HEK293 (cell line): Measurements from ENCODE around the gene TNKS1BP1.
"Not testable (repeated sequence)": the region's sequence is repeated elsewhere in the genome, so short reads cannot be mapped to it uniquely, and the experiment has no call there.

Experiments used
- CTCF ChIA-PET: fragments of 350-600 bp; formaldehyde crosslinking; extraction: SDS; loops from one replicate; lab custom pipeline; 2021; ENCODE audit warnings: antibody characterized with exemption; lab: Yijun Ruan, JAX
- POLR2A ChIA-PET: fragments of 300-600 bp; formaldehyde crosslinking; extraction: SDS; loops from one replicate; lab custom pipeline; 2020; ENCODE audit warnings: antibody characterized with exemption, inconsistent platforms; lab: Yijun Ruan, JAX
- H3K27ac ChIP-seq: fragments of 200-500 bp; sonication (Bioruptor generic); 2 replicates; pipeline ENCODE4 v1.5.1; 2014; ENCODE audit warnings: low read depth, low read length, control low read depth, inconsistent platforms; ENCODE audit errors: extremely low read depth
- H3K36me3 ChIP-seq, 2 experiments: fragments of 200-500 bp in 1 of 2; sonication (Bioruptor generic) in 1 of 2; 1 replicate in 1 of 2; 2 replicates in 1 of 2; pipeline ENCODE4 v1.5.1; 2014 to 2017; ENCODE audit warnings: inconsistent platforms in 2 of 2, low read length in 2 of 2; ENCODE audit not compliant: control insufficient read depth in 2 of 2, insufficient read depth in 1 of 2
- H3K4me1 ChIP-seq: fragments of 200-500 bp; sonication (Bioruptor generic); 2 replicates; pipeline ENCODE4 v1.5.1; 2014; ENCODE audit warnings: mild to moderate bottlenecking, low read length, inconsistent platforms; ENCODE audit not compliant: control insufficient read depth, insufficient read depth
- H3K4me3 ChIP-seq: 2 replicates; pipeline ENCODE4 v1.5.1; 2011; ENCODE audit warnings: low read depth, mild to moderate bottlenecking, control low read depth, low read length, moderate library complexity
- H3K9me3 ChIP-seq: fragments of 200-500 bp; sonication (Bioruptor generic); 2 replicates; pipeline ENCODE4 v1.5.1; 2014; ENCODE audit warnings: low read depth, low read length, inconsistent platforms; ENCODE audit not compliant: control insufficient read depth, insufficient read depth
- EGR2 ChIP-seq: fragments of 450-650 bp; formaldehyde crosslinking; IDR thresholded peaks from 2 replicates; pipeline ENCODE4 v1.5.1; 2016; ENCODE audit warnings: low read depth, missing biosample characterization, missing genetic modification characterization
- PBX3 ChIP-seq: sonication (generic); formaldehyde crosslinking; IDR thresholded peaks from 2 replicates; pipeline ENCODE4 v1.8.1; 2022; ENCODE audit warnings: mild to moderate bottlenecking, moderate library complexity, missing genetic modification reagents
- SCRT1 ChIP-seq: fragments of 450-650 bp; formaldehyde crosslinking; IDR thresholded peaks from 2 replicates; pipeline ENCODE4 v1.5.1; 2016; ENCODE audit warnings: missing biosample characterization, missing genetic modification characterization, borderline replicate concordance
- SP3 ChIP-seq: fragments of 450-650 bp; formaldehyde crosslinking; IDR thresholded peaks from 2 replicates; pipeline ENCODE4 v1.5.1; 2016; ENCODE audit warnings: missing biosample characterization, missing genetic modification characterization
- ZFHX2 ChIP-seq: fragments of 450-650 bp; formaldehyde crosslinking; conservative IDR thresholded peaks from 2 replicates; pipeline ENCODE4 v1.5.1; 2016; ENCODE audit warnings: missing biosample characterization, missing genetic modification characterization
- ZNF155 ChIP-seq: fragments of 450-650 bp; formaldehyde crosslinking; IDR thresholded peaks from 2 replicates; pipeline ENCODE4 v1.5.1; 2016; ENCODE audit warnings: missing biosample characterization, missing genetic modification characterization
- ZNF266 ChIP-seq: fragments of 450-650 bp; formaldehyde crosslinking; IDR thresholded peaks from 2 replicates; pipeline ENCODE4 v1.5.1; 2016; ENCODE audit warnings: missing biosample characterization, missing genetic modification characterization, low read depth
- ZNF366 ChIP-seq: fragments of 450-650 bp; formaldehyde crosslinking; conservative IDR thresholded peaks from 2 replicates; pipeline ENCODE4 v1.5.1; 2016; ENCODE audit warnings: missing biosample characterization, missing genetic modification characterization
- ZNF549 ChIP-seq: fragments of 450-650 bp; IDR thresholded peaks from 2 replicates; pipeline ENCODE4 v1.5.1; 2018; ENCODE audit warnings: missing biosample characterization, missing genetic modification characterization, mild to moderate bottlenecking, inconsistent platforms, moderate library complexity
- ZNF623 ChIP-seq: fragments of 450-650 bp; formaldehyde crosslinking; IDR thresholded peaks from 2 replicates; pipeline ENCODE4 v1.5.1; 2016; ENCODE audit warnings: missing biosample characterization, missing genetic modification characterization
- TF ChIP-seq, protein P1 (sequence below): fragments of 450-650 bp; formaldehyde crosslinking; IDR thresholded peaks from 2 replicates; pipeline ENCODE4 v1.5.1; 2016; ENCODE audit warnings: missing biosample characterization, missing genetic modification characterization
- TF ChIP-seq, protein P2 (sequence below): fragments of 450-650 bp; formaldehyde crosslinking; IDR thresholded peaks from 2 replicates; pipeline ENCODE4 v1.5.1; 2017; ENCODE audit warnings: missing biosample characterization, missing genetic modification characterization
- TF ChIP-seq, protein P3 (sequence below): fragments of 450-650 bp; formaldehyde crosslinking; IDR thresholded peaks from 2 replicates; pipeline ENCODE4 v1.5.1; 2016; ENCODE audit warnings: missing biosample characterization, missing genetic modification characterization

TNKS1BP1 gene

GRCh38 chr11:57340039-57340615 lies 15.4 kb upstream of the TNKS1BP1 start (continued):
- TF ChIP-seq, protein P1, sequence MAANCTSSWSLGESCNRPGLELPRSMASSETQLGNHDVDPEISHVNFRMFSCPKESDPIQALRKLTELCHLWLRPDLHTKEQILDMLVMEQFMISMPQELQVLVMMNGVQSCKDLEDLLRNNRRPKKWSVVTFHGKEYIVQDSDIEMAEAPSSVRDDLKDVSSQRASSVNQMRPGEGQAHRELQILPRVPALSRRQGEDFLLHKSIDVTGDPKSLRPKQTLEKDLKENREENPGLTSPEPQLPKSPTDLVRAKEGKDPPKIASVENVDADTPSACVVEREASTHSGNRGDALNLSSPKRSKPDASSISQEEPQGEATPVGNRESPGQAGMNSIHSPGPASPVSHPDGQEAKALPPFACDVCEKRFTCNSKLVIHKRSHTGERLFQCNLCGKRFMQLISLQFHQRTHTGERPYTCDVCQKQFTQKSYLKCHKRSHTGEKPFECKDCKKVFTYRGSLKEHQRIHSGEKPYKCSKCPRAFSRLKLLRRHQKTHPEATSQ (tag by site-specific recombination) = no peak

GRCh38 chr11:57339328-57339727 lies 14.6 kb upstream of the TNKS1BP1 start:
- POLR2A ChIA-PET = interaction anchor here (2.3 kb wide), 1 partner anchor 14 kb away, joined by 12 read pairs; the partner anchor contains the start of gene TNKS1BP1
- no peak overlapping the region for H3K4me3 ChIP-seq
- TF ChIP-seq EGR2 (peak; percentile 66), PBX3 (no peak), ZFHX2 (tag by site-specific recombination) (peak; percentile 58)
- TF ChIP-seq, protein P2, sequence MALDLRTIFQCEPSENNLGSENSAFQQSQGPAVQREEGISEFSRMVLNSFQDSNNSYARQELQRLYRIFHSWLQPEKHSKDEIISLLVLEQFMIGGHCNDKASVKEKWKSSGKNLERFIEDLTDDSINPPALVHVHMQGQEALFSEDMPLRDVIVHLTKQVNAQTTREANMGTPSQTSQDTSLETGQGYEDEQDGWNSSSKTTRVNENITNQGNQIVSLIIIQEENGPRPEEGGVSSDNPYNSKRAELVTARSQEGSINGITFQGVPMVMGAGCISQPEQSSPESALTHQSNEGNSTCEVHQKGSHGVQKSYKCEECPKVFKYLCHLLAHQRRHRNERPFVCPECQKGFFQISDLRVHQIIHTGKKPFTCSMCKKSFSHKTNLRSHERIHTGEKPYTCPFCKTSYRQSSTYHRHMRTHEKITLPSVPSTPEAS (tag by site-specific recombination) = 0 out of 2 replicates have a peak, but pooled peaks have one; percentile 22
- CTCF ChIA-PET = interaction anchor here (0.6 to 1.6 kb wide), 5 partner anchors 9 to 150 kb away, joined by 3 to 8 read pairs (median 4); no protein-coding TSS in a partner anchor
- no peaks in the 10 kb centered on the region for H3K4me1 ChIP-seq
- no peaks in the 10 kb centered on the region for H3K9me3 ChIP-seq
- H3K27ac ChIP-seq = no peak overlapping the region
- H3K36me3 ChIP-seq = peaks cover 0 to 6% of the 10 kb centered on the region in 2 experiments; a peak in 1 of 3 replicates

DNA sequence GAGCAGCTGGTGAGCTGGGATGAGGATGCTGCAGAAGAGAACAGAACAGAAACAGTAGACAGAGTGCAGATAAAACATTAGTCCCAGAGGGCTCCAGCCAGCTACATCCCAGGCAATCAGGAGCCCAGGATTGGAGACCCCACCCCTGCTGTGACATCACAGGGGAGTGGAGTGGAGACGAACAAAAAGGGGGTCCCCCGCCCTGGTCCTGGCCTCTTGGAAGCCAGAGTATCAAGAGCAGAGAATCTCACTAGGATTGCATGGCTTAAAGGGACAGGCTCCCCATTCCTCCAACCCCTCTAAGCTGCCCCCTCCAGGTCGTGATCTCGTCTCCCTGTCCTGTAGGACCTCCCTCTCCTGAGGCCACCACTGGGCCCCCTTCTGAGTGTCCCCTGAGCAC lies 13.4 kb upstream of the TNKS1BP1 start, which contains the start of gene P2RX3:
Gene P2RX3 (plus strand): TSS at position 211 of the 400 bp plus-strand sequence. CDS start 199 bp downstream, outside the sequence.
- POLR2A ChIA-PET = interaction anchor here (2.3 kb wide), 1 partner anchor 13 kb away, joined by 12 read pairs; the partner anchor contains the start of gene TNKS1BP1

DNA sequence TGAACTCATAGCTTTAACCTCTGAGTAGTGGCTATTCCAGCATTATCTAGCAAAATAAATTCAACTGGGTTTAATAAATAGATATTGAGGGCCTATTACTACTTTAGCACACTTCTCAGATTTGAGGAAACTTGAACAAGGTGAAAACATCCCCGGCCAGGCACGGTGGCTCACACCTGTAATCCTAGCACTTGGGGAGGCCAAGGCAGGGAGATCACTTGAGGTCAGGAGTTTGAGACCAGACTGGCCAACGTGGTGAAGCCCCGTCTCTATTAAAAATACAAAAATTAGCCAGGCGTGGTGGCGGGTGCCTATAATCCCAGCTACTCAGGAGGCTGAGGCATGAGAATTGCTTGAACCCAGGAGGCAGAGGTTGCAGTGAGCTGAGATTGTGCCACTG lies 12.1 kb upstream of the TNKS1BP1 start:
- not testable (repeated sequence) for H3K4me3 ChIP-seq
- CTCF ChIA-PET = interaction anchor here (0.7 to 1.3 kb wide), 3 partner anchors 9 to 190 kb away, joined by 3 to 6 read pairs (median 3); no protein-coding TSS in a partner anchor

More for the DNA sequence above, 13.4 kb upstream of the TNKS1BP1 start, which contains the start of gene P2RX3:
- no peaks in the 10 kb centered on the region for H3K9me3 ChIP-seq
- TF ChIP-seq ZNF366 (tag by site-specific recombination) (no peak), ZNF155 (tag by site-specific recombination) (no peak), ZNF266 (tag by site-specific recombination) (no peak), SCRT1 (tag by site-specific recombination) (no peak), SP3 (tag by site-specific recombination) (no peak), ZNF623 (tag by site-specific recombination) (no peak), ZNF549 (tag by site-specific recombination) (no peak)
- TF ChIP-seq, protein P3, sequence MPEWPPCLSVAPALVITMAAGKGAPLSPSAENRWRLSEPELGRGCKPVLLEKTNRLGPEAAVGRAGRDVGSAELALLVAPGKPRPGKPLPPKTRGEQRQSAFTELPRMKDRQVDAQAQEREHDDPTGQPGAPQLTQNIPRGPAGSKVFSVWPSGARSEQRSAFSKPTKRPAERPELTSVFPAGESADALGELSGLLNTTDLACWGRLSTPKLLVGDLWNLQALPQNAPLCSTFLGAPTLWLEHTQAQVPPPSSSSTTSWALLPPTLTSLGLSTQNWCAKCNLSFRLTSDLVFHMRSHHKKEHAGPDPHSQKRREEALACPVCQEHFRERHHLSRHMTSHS (tag by site-specific recombination) = no peak
- H3K36me3 ChIP-seq = peaks cover 0 to 18% of the 10 kb centered on the region in 2 experiments; a peak in 1 of 3 replicates
- no peaks in the 10 kb centered on the region for H3K4me1 ChIP-seq
- no peak within 1 kb of the TSS for H3K4me3 ChIP-seq
- no peak within 1 kb of the TSS for H3K27ac ChIP-seq
- CTCF ChIA-PET = interaction anchor here (0.6 to 1.0 kb wide), 5 partner anchors 12 to 188 kb away, joined by 3 to 7 read pairs (median 5); no protein-coding TSS in a partner anchor

More for the DNA sequence above, 12.1 kb upstream of the TNKS1BP1 start:
- H3K36me3 ChIP-seq = peaks cover 0 to 31% of the 10 kb centered on the region in 2 experiments; a peak in 1 of 3 replicates
- H3K9me3 ChIP-seq, H3K4me1 ChIP-seq, H3K27ac ChIP-seq: not testable (repeated sequence)
- POLR2A ChIA-PET = interaction anchor here (0.6 to 3.9 kb wide), 5 partner anchors 9 to 364 kb away, joined by 4 to 78 read pairs (median 8); partner anchors contain the start of gene TNKS1BP1
